GM12878 (cell line): ENCODE measurements around the gene EEFSEC.

Experiments used
- CEBPB ChIP-seq, 2 experiments: fragments of 150-350 bp in 1 of 2; IDR thresholded peaks; 2 replicates each; pipeline ENCODE4 v1.6.1; 2012 to 2014; ENCODE audit warnings: low read depth in 2 of 2, low read length in 2 of 2, borderline replicate concordance in 1 of 2, inconsistent platforms in 1 of 2
- CREB1 ChIP-seq: IDR thresholded peaks from 2 replicates; pipeline ENCODE4 v1.6.1; 2012; ENCODE audit warnings: low read depth, mild to moderate bottlenecking, inconsistent platforms
- EGR1 ChIP-seq, 2 experiments: IDR thresholded peaks; 1 replicate in 1 of 2; 2 replicates in 1 of 2; pipeline ENCODE4 v1.6.1; 2011 to 2012; ENCODE audit warnings: low read depth in 2 of 2, low read length in 2 of 2, borderline replicate concordance in 1 of 2, mild to moderate bottlenecking in 1 of 2, moderate library complexity in 1 of 2
- EP300 ChIP-seq, 2 experiments: fragments of 150-350 bp in 1 of 2; IDR thresholded peaks; 2 replicates each; pipeline ENCODE4 v1.6.1; 2011 to 2012; ENCODE audit warnings: low read depth in 2 of 2, low read length in 2 of 2, borderline replicate concordance in 1 of 2, improper control_type of control experiment in 1 of 2, inconsistent platforms in 1 of 2; ENCODE audit not compliant: control insufficient read depth in 1 of 2
- HDAC2 ChIP-seq: fragments of 200-600 bp; sonication (generic); IDR thresholded peaks from 2 replicates; pipeline ENCODE4 v1.6.1; 2017
- HDAC6 ChIP-seq: fragments of 200-600 bp; sonication (generic); IDR thresholded peaks from one replicate; pipeline ENCODE4 v1.8.0; 2017; ENCODE audit warnings: antibody characterized with exemption; ENCODE audit not compliant: unreplicated experiment
- MYC ChIP-seq: IDR thresholded peaks from 2 replicates; pipeline ENCODE4 v1.6.1; 2011; ENCODE audit warnings: mild to moderate bottlenecking, low read length, moderate library complexity, inconsistent platforms; ENCODE audit not compliant: insufficient read depth, insufficient replicate concordance, insufficient read length, severe bottlenecking
- POLR2A ChIP-seq: IDR thresholded peaks from 2 replicates; pipeline ENCODE4 v1.6.1; 2011; ENCODE audit warnings: low read depth, mild to moderate bottlenecking, low read length
- SIX5 ChIP-seq: IDR thresholded peaks from 2 replicates; pipeline ENCODE4 v1.6.1; 2011; ENCODE audit warnings: mild to moderate bottlenecking, low read depth, low read length, moderate library complexity; ENCODE audit not compliant: severe bottlenecking
- ZNF24 ChIP-seq: fragments of 450-650 bp; IDR thresholded peaks from 2 replicates; pipeline ENCODE4 v1.6.1; 2017; ENCODE audit warnings: antibody characterized with exemption, mild to moderate bottlenecking
- TF ChIP-seq, protein P1 (sequence below), 3 experiments: IDR thresholded peaks in 2 of 3; conservative IDR thresholded peaks in 1 of 3; 2 replicates each; pipeline ENCODE4 v1.5.1; 2011; ENCODE audit warnings: low read depth in 3 of 3, low read length in 3 of 3, mild to moderate bottlenecking in 3 of 3, control low read depth in 2 of 3, moderate library complexity in 2 of 3, inconsistent platforms in 1 of 3, mixed read lengths in 1 of 3; ENCODE audit not compliant: control insufficient read depth in 2 of 3, insufficient read depth in 1 of 3; ENCODE audit errors: extremely low read depth in 1 of 3
- TF ChIP-seq, protein P2 (sequence below): IDR thresholded peaks from 2 replicates; pipeline ENCODE4 v1.6.1; 2011; ENCODE audit warnings: low read depth, low read length, improper control_type of control experiment, borderline replicate concordance
- TF ChIP-seq, protein P3 (sequence below): fragments of 450-650 bp; formaldehyde crosslinking; IDR thresholded peaks from 2 replicates; pipeline ENCODE4 v1.4.0; 2020; ENCODE audit warnings: mild to moderate bottlenecking, moderate library complexity
- TF ChIP-seq, protein P4 (sequence below): IDR thresholded peaks from 2 replicates; pipeline ENCODE4 v1.6.1; 2011; ENCODE audit warnings: borderline replicate concordance, low read depth, mild to moderate bottlenecking, moderate library complexity, mixed read lengths, low read length; ENCODE audit not compliant: insufficient read depth; ENCODE audit errors: extremely low read length

DNA sequence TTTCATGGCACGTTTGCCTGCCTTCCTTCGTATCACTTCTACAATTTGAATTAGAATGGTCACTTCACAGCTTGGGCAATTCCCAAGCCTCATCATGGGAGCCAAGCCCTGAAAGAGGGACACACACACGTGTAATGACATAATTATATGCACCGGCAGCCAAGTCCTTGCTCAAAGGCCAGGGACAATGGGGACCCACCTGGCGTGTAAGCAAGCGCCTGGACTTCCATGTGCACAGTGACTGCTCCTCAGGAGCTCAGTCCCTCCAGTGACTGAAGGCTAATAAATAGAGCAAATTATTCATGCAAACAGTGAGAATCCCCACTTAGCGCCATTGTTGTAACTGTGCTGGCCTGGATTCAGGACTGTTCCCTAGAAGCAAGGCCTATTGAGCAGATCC is 198.3 kb downstream of the EEFSEC start:
- TF ChIP-seq, protein P1, sequence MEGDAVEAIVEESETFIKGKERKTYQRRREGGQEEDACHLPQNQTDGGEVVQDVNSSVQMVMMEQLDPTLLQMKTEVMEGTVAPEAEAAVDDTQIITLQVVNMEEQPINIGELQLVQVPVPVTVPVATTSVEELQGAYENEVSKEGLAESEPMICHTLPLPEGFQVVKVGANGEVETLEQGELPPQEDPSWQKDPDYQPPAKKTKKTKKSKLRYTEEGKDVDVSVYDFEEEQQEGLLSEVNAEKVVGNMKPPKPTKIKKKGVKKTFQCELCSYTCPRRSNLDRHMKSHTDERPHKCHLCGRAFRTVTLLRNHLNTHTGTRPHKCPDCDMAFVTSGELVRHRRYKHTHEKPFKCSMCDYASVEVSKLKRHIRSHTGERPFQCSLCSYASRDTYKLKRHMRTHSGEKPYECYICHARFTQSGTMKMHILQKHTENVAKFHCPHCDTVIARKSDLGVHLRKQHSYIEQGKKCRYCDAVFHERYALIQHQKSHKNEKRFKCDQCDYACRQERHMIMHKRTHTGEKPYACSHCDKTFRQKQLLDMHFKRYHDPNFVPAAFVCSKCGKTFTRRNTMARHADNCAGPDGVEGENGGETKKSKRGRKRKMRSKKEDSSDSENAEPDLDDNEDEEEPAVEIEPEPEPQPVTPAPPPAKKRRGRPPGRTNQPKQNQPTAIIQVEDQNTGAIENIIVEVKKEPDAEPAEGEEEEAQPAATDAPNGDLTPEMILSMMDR (IDR thresholded peaks at IDR 0.05 in 2 of 3, conservative IDR thresholded peaks at IDR 0.05 in 1 of 3; ENCODE audit: control insufficient read depth in 2 of 3, extremely low read depth in 1 of 3, insufficient read depth in 1 of 3, low read depth in 3 of 3, low read length in 3 of 3): no peak
- TF ChIP-seq HDAC6 (no peak), CREB1 (no peak), SIX5 (no peak), MYC (no peak), EGR1 (IDR thresholded peaks at IDR 0.05; ENCODE audit: borderline replicate concordance in 1 of 2, low read depth in 2 of 2, low read length in 2 of 2) (no peak), EP300 (IDR thresholded peaks at IDR 0.05; ENCODE audit: borderline replicate concordance in 1 of 2, control insufficient read depth in 1 of 2, low read depth in 2 of 2, low read length in 2 of 2) (no peak), POLR2A (no peak), ZNF24 (no peak), CEBPB (IDR thresholded peaks at IDR 0.05; ENCODE audit: borderline replicate concordance in 1 of 2, low read depth in 2 of 2, low read length in 2 of 2) (no peak), HDAC2 (no peak)
- TF ChIP-seq, protein P2, sequence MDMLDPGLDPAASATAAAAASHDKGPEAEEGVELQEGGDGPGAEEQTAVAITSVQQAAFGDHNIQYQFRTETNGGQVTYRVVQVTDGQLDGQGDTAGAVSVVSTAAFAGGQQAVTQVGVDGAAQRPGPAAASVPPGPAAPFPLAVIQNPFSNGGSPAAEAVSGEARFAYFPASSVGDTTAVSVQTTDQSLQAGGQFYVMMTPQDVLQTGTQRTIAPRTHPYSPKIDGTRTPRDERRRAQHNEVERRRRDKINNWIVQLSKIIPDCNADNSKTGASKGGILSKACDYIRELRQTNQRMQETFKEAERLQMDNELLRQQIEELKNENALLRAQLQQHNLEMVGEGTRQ: no peak
- TF ChIP-seq, protein P3, sequence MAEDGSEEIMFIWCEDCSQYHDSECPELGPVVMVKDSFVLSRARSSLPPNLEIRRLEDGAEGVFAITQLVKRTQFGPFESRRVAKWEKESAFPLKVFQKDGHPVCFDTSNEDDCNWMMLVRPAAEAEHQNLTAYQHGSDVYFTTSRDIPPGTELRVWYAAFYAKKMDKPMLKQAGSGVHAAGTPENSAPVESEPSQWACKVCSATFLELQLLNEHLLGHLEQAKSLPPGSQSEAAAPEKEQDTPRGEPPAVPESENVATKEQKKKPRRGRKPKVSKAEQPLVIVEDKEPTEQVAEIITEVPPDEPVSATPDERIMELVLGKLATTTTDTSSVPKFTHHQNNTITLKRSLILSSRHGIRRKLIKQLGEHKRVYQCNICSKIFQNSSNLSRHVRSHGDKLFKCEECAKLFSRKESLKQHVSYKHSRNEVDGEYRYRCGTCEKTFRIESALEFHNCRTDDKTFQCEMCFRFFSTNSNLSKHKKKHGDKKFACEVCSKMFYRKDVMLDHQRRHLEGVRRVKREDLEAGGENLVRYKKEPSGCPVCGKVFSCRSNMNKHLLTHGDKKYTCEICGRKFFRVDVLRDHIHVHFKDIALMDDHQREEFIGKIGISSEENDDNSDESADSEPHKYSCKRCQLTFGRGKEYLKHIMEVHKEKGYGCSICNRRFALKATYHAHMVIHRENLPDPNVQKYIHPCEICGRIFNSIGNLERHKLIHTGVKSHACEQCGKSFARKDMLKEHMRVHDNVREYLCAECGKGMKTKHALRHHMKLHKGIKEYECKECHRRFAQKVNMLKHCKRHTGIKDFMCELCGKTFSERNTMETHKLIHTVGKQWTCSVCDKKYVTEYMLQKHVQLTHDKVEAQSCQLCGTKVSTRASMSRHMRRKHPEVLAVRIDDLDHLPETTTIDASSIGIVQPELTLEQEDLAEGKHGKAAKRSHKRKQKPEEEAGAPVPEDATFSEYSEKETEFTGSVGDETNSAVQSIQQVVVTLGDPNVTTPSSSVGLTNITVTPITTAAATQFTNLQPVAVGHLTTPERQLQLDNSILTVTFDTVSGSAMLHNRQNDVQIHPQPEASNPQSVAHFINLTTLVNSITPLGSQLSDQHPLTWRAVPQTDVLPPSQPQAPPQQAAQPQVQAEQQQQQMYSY (CRISPR knock-in tag): no peak
- TF ChIP-seq, protein P4, sequence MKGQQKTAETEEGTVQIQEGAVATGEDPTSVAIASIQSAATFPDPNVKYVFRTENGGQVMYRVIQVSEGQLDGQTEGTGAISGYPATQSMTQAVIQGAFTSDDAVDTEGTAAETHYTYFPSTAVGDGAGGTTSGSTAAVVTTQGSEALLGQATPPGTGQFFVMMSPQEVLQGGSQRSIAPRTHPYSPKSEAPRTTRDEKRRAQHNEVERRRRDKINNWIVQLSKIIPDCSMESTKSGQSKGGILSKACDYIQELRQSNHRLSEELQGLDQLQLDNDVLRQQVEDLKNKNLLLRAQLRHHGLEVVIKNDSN: no peak
